SW480 (cell line): ENCODE results near the gene C1orf210.

Source experiments
- DNase-seq: peaks from one replicate; pipeline ENCODE4 v3.0.0-alpha.2; 2016; ENCODE audit warnings: low spot score

Gene C1orf210

DNA sequence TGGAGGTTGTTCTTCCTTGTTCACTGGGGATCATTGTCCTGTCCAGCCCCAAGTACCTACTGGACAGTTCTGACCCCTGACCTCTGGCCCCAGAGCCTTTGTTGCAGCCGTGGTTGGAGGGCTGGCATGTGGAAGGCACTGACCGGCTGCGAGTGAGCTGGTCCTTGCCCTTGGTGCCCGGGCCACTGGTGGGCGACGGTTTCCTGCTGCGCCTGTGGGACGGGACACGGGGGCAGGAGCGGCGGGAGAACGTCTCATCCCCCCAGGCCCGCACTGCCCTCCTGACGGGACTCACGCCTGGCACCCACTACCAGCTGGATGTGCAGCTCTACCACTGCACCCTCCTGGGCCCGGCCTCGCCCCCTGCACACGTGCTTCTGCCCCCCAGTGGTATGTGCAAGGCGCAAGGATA lies 26.8 kb upstream of the C1orf210 start:
- no peak for DNase-seq

DNA sequence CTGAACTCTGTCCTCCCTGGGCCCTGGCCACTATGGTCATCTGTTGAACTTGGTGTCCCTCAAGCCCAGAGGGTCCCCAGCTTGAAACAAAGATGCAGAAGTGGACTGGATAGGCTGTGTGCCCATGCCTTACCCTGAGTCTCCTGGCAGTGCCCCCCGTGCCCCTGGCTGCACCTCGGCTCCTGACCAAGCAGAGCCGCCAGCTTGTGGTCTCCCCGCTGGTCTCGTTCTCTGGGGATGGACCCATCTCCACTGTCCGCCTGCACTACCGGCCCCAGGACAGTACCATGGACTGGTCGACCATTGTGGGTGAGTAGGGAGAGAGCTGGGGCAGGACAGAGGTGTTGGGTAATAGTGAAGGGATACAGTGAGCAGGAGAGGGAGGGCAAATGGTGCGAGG lies 26.1 kb upstream of the C1orf210 start:
- DNase-seq: no peak

DNA sequence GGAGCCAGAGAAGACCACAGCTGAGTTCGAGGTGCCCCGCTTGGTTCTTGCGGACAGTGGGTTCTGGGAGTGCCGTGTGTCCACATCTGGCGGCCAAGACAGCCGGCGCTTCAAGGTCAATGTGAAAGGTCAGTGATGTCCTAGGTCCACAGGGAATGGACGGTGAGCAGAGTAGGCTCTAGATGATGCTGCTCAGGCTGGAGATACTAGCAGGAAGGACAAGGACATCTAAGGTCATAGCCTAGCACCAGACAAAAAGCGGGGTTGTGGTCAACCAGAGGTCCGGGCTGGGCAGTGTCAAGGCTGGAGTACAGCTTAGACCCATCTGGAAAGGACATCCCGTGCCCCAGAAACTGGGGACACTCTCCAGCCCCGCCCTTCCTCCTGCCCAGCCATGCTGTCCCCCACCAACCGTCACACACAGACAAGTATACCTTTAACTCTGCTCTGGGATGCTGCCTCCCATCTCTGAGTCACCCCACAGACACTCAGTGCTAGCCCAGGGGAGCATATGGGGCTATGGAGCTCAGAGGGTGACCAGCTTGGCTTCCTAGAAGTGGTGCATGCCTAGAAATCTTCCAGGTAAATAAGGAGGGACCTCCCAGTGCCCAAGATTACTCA lies 24.1 kb upstream of the C1orf210 start:
- no peak for DNase-seq

DNA sequence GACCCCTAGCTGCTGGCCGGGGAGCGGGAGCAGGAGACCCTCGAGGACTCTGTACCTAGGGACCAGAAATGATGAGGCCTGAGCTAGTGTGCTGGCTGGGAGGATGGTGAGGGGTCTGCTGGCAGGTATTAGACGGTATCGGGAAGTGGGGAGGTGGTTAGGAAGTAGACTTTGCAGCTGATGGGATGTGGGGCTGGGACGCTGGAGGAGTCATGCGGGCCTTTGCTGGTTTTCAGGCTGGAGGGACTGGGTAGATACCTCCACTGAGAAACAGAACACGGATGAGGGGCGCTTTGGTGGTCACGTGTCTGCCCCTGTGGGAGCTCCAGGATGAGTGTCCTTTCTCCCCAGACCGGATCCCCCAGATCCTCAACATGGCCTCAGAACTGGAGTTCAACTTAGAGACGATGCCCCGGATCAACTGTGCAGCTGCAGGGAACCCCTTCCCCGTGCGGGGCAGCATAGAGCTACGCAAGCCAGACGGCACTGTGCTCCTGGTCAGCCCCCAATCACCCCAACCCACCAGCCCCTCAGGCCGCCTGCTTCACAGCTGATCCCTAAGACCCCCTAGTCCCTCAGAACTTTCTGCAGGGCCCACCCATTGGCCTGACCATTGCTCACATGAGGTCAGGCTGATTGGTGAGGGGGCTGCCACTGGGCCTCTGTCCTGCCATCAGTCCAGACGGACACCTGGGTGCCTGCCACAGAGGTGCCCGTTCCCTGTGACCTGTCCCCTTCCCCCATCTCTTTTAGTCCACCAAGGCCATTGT lies 23.4 kb upstream of the C1orf210 start:
- no peak for DNase-seq

DNA sequence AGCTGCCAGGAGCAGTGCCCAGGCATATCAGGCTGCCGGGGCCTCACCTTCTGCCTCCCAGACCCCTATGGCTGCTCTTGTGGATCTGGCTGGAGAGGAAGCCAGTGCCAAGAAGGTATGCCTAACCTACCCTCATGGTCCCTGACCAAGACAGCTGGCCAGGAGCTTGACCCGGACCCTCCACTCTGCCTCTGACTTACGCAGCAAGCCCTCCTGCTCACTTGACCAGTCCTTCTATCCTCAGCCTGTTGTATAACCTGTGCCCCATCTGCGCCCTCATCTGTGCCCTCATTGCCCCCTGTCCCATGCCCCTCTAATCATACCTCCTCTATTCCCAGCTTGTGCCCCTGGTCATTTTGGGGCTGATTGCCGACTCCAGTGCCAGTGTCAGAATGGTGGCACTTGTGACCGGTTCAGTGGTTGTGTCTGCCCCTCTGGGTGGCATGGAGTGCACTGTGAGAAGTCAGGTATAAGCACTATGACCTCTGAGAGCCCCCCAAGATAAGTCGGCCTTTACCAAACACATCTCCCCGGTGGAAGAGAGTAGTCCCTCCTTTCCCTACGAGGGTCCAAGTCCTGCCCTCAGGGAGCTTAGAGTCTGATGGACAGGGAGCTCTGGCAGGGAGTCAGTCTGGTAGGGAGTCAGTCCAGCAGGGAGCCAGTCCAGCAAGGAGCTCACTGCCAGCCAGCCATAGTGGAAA lies 22.2 kb upstream of the C1orf210 start:
- DNase-seq: no peak

DNA sequence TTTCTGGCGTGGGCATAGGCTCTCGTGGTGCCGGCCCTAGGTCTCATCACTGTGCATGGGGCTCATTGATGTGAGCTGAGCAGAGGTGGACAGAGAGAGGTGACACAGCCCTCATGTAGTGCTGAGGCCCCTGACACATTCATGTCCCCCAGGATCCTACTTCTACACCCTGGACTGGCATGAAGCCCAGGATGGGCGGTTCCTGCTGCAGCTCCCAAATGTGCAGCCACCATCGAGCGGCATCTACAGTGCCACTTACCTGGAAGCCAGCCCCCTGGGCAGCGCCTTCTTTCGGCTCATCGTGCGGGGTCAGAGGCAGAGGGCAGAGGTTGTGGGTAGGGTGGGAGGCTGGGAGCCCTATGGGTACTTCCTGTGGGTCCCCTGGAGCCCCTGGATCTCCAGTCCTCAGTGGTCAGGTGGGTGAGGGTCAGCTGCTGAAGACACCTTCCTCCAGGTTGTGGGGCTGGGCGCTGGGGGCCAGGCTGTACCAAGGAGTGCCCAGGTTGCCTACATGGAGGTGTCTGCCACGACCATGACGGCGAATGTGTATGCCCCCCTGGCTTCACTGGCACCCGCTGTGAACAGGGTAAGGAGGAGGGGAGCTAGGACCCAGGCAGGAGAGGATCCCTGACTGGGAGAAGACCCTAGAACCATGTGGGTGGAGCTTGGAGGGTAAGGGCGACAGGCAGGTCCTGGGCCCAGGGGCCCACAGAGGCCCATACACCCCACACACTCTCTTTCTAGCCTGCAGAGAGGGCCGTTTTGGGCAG lies 21.5 kb upstream of the C1orf210 start:
- no peak for DNase-seq

DNA sequence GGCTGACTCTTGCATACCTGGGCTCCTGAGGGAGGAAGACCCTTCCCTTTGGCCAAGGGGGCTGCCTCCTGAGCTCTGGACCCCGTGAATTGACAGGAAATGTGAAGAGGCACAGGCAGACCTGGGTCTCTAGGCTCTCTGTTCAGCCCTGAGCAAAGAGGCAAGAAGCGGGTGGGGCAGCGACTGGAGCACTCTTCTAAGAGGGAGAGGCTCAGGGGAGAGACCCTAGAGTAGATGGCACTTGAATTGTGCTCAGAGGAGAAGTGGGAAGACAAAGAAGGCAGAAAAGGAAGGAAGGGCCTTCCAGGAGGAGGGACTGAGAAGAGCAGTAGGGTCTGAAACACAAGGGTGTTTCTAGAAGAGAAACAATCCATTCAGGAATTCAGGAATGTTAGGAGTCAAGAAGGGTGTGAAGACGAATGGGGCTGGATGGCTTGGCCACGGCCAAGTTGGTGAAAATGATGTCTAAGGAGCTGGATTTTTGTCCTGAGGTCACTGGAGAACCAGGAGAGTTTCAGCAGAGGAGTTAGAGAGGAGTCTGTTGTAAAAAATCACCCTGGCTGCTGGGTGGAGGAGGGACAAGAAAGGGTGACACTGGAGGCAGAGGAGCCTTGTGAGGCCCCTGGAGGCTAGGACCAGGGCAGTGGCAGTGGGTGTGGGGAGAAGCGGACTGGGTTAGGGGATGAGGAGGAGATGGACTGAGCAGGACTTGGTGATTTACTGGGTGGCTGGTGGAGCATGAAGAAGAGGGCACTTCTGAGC lies 20.7 kb upstream of the C1orf210 start:
- DNase-seq: no peak

DNA sequence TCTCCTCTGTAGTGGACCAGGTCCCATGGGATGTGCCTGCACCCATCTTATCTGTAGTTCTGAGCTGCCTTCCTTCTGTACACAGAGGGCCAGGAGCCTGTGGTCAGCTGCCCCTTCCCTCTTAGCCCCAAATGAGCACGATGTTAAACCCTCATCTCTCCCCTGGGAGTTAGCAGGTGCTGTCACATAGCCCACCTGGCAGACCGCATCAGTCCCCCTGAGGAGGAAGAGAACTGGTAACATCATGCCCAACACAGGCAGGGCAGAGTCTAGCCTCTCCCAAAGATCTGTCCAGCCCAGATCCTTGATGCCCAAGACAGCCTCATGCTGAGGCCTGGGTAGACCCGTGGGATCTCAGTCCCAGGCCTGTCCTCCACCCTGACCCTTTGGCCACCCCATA lies 20.1 kb upstream of the C1orf210 start:
- no peak for DNase-seq

DNA sequence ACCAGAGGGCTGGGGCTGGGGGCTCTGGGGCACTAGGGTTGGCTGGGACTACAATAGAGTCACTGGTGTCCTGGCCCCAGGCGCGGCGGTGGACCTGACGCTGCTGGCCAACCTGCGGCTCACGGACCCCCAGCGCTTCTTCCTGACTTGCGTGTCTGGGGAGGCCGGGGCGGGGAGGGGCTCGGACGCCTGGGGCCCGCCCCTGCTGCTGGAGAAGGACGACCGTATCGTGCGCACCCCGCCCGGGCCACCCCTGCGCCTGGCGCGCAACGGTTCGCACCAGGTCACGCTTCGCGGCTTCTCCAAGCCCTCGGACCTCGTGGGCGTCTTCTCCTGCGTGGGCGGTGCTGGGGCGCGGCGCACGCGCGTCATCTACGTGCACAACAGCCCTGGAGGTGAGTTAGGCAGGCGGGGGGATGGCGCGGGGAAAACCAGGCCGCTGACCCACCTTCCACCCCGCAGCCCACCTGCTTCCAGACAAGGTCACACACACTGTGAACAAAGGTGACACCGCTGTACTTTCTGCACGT lies 19.5 kb upstream of the C1orf210 start:
- no peak for DNase-seq

DNA sequence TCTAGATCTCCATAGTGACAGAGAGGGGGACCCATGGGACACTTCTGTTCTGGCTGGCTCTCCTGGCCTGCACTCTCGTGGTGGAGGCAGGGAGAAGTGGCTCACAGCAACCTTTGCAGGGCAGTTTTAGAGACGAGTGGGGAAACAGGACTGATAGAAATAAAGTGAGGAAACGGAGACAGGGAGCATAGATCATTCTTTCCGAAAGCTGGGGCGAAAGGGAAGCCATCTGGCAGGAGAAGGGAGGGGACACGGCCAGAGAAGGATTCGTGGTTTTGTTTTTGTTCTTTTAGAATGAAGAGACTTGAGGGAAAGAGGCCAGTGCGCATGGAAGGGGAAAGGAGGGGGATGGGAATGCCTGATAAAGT lies 18.9 kb upstream of the C1orf210 start:
- no peak for DNase-seq

DNA sequence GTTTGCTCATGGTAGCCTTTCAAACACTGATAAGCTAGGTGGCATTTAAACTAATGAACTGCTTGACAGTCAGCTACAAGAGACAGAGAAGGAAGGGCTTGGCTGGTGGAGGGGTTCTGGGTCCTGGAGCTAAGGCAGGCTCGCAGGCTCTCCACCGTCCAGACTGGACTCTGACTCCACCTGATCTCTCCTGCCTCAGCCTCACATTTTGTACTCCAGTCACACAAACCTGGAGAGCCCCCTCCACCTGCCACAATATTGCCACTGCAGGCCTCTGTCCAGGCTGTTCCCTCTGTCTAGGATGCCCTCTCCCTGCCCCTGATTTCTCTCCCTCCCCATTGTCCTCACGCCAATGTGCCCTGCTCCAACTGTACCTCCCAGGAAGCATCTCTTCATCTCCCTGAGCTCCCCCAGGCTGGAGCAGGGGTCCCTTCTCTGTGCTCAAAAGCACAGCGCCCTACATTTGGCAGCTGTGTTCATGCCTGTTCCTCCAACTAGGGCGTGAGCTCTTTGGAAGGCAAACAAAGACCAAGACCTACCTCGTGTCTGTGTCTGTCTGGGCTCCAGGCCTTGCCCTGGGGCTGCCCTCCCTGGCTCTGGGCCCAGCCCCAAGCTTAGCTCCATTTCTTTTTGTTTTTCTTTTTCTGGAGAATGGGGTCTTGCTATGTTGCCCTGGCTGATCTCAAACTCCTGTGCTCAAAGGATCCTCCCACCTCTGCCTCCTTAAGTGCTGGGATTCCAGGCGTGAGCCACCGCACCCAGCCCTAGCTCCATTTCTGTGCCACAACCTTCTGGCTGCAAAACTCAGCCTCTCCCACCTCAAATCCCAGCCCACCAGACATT lies 18.3 kb upstream of the C1orf210 start:
- no peak for DNase-seq

DNA sequence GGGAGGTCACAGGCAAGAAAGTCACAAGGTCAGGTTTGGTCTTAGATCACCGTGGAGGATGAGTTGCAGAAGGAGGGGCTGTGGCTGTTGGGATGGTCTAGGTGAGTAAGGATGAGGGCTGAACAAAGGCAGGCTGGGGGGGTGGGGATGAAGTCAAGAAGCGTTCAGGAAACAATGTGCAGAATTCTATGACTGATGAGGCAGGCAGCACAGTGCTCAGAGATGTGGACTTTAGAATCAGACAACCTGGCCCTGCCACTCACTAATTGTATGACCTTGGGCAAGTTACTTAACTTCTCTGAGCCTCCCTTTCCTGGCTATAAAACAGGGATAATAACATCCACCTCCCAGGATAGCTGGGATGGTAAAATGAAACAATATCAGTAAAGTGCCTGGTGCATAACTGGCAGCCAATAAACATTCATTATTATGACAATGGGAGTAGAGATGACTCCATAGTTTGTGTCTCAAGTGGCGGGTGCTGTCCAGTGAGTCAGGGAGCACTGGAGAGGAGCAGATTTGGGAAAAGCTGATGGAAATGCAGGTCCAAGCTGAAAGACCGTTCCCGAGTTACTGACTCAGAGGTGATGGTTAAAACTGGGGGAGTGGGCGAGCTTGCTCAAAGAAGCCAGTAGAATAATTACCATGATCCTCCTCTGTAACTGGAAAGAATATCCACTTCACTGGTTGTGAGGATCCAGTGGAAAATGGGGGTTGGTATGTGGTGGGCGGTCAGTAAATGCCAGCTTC lies 17.5 kb upstream of the C1orf210 start:
- no peak for DNase-seq

DNA sequence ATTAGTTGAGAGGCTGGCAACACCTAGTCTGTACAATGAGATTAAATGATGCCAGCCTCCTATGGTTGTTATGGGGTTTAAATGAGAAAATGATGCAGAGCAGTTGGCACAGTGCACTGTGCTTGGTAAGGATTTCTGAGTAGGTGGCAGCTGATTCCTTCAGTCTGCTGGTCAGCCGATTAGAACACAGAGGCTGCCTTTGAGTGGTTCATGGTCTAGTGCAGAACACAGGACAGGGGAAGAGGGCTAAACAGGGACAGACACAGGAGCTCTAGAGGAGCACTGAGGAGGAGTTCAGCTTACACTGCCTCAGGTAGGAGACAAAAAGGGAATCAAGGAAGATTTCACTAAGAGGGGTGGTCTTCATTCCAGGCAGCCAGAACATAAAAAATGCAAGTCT lies 16.8 kb upstream of the C1orf210 start:
- no peak for DNase-seq

DNA sequence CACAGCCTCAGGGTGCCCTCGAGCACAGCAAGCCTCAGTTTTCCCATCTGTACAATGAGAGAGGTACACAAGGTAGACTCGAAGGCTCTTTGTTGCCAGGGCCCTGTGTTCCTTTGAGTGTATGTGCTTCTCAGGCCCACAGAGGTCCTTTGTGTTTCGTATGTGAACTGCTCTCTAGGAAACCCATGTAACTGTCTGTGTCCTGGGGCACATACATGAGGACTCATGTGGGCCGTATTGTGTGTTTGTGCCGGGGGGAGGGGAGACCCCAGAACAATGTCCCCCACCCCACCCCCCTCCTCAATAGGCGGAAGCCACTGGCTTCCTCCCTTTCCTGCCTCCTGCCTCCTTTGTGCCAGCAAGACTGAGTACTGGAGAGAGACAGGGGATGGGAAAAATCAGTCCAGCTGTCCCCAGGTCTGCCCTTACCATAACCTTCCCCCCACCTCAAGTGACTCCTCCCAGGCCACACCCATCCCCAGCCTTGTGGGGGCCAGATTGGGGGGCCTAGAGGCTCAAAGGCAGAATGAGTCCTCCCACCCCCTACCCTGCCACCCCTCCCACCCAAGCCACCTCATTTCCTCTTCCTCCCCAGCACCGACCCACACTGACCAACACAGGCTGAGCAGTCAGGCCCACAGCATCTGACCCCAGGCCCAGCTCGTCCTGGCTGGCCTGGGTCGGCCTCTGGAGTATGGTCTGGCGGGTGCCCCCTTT lies 15.2 kb upstream of the C1orf210 start, which contains the start of gene TIE1:
TIE1 (plus strand) TSS at position 605 of the 717 bp plus-strand sequence; CDS start at position 695, 90 bp downstream.
- DNase-seq: no peak

DNA sequence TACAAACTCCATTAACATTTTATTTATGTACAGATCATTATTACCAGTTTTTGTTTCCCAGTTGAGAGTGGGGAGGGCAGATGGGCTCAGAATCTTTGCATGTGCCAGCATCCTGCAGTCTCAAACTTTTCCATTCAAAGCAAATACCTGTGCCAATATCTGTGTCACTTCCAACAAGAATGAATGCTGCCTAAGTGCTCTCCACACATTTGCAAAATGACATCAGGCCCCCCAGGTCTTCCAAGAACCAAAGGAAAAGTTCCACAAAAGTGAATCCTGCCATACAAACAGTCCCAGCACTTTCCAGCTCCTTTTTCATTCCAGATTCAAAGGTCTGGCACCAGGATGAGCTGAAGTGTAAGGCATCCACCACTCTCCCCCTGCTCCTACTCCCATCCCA lies 13.7 kb upstream of the C1orf210 start:
- no peak for DNase-seq

DNA sequence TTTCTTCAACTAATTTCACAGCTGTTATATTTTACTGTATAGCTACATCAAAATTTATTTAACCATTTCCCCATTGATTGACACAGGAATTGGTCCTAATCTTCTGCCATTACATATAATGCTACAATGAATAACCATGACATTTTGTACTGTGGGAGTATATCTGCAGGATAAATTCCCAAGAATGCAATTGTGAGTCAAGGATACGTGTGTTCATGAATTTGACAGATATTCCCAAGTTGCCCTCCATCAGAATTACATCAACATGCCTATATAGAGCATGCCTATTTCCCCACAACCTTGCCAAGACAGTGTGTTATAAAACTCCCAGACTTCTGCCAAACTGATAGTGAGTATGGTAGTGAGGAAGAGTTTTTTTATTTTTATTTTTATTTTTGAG lies 12.7 kb upstream of the C1orf210 start:
- DNase-seq: no peak

DNA sequence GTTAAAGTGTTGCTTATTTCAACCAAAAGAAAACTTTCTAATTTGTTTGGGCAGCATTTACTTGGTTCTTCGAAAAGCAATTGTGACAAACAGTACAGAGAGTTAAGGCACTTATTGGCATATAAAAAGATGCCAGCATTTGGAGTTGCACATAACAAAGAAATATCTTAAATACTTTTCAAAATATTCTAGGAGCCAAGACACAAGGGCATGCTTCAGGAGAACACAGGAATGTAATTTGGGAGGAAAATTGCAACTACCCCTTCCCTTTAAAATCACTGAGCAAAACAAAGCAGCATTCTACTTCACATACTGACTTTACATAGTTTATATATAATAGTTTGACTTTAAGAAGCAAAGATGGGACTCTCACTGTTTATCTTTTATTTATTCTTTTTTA lies 10.8 kb upstream of the C1orf210 start:
- DNase-seq: no peak

DNA sequence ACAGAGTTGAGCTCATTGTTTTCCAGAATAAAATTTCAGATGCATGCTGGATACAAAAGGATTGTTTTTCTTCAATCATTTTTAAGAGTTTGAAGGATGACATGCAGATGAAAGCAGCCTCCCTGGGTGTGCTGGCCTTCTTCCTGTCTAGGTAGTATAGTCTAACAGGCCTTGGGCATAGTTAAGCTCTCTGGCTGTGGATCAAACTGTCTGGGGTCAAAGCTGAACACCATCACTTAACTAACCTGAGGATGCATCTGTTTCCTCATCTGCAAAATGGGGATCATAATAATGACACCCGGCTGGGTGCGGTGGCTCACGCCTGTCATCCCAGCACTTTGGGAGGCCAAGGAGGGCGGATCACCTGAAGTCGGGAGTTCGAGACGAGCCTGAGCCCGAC lies 9.4 kb upstream of the C1orf210 start:
- no peak for DNase-seq
